Skin epidermis (tissue), 12 donors: ENCODE results near the gene CFTR.

ENCODE experiments used
- H3K27ac ChIP-seq, 21 experiments: fragments of 200-600 bp; sonication (generic) in 11 of 21; one replicate each; pipeline ENCODE4 v1.5.0; 2020; ENCODE audit warnings: mild to moderate bottlenecking in 3 of 21, inconsistent platforms in 2 of 21, moderate library complexity in 2 of 21
- H3K4me3 ChIP-seq, 7 experiments: fragments of 200-600 bp; sonication (generic) in 2 of 7; one replicate each; pipeline ENCODE4 v1.5.0; 2020; ENCODE audit warnings: inconsistent platforms in 2 of 7, mild to moderate bottlenecking in 2 of 7, moderate library complexity in 1 of 7

The CFTR gene

GRCh38 chr7:117717357-117717756, 237.5 kb downstream of the CFTR start:
- Histone ChIP-seq H3K27ac (no peak overlapping the region), H3K4me3 (no peak overlapping the region)
